ENCODE results near the gene TTYH2. TPM values are rescaled to one million over a fixed set of nuclear protein-coding genes. Genes with fewer than 3 reads are reported as not detected.

The TTYH2 gene
- total and polyA plus RNA-seq, 8 donors, result 0.58 to 17.9 (median 1.5) TPM

DNA sequence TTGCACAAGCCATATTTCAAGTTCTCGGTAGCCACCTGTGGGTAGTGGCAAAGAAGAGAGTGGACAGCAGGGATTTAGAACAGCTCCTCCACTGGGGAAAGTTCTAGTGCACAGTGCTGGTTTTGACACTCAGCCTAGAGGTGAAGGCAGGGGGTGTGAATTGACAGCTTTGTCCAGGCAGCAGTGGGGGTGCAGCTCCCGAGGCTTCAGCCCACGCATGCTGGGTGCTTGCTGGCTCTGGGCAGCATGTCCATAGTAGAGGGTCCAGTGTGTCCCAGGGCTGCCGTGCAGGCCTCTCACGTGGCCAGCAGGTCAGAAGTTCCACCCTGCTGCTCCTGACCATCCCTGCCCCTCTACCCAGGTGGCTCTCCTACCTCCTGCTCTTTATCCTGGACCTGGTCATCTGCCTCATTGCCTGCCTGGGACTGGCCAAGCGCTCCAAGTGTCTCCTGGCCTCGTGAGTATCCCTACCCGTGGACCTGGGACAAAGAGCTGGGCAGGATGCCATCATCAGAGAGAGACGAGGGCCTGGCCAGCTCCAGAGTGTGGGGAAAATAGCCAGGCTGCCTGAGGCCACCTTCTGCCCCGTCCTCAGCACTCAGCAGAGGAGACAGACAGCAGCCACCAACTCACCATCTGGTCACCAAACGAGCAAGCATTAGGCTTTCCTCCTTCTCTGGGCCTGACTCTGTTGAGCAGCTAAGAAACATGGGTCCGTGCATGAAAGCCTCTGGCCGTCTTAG lies 29.8 kb downstream of the TTYH2 start:
- Histone ChIP-seq H3K27me3 (no peaks in the 10 kb centered on the region), H3K9me3 (no peaks in the 10 kb centered on the region), H3K4me3 (no peak overlapping the region), H3K4me1 (peaks cover 0 to 18% (median 10%) of the 10 kb centered on the region in 4 donors), H3K36me3 (peaks cover 0 to 9% (median 3%) of the 10 kb centered on the region in 4 donors), H3K27ac (no peak overlapping the region)
- DNase-seq, result peak in 1 of 2 donors; percentile 28
- 47 to 75% (median 67%) methylated on average over 10 to 13 of the region's 13 CpGs for WGBS, 5 donors
- no peak for TF ChIP-seq EP300 (IDR thresholded peaks at IDR 0.05)
- TF ChIP-seq POLR2A (IDR thresholded peaks at IDR 0.05), result no peak
- TF ChIP-seq CTCF (IDR thresholded peaks at IDR 0.05), result no peak
- TF ChIP-seq POLR2AphosphoS5 (IDR thresholded peaks at IDR 0.05), result no peak
- intact Hi-C loops (cut with DNase I; ENCODE audit: low total_unique reads), result no loop called here

DNA sequence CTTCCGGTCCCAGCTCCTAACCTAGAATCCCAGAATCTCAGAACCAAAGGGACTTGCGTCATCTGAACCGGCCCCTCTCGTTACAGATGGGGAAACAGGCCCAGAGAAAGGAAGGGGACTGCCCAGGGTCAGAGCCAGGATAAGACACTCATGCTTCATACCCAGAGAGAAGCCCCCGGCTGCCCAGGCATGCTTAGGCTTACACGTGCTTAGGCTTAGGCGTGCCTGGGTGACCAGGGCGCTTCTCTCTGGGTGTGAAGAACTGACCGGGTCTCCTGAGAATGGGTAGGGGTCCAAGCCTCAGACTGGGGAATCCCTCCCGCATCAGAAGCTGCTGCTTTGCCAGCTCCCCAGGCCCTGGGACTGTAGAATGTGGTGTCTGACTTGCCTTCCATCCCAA lies 30.8 kb downstream of the TTYH2 start:
- DNase-seq, result no peak
- 88 to 93% (median 91%) methylated on average over 5 to 10 of the region's 10 CpGs for WGBS, 5 donors
- no peak overlapping the region for H3K4me3 ChIP-seq
- H3K9me3 ChIP-seq, result no peaks in the 10 kb centered on the region
- no peaks in the 10 kb centered on the region for H3K27me3 ChIP-seq
- H3K4me1 ChIP-seq, result peaks cover 0 to 18% (median 10%) of the 10 kb centered on the region in 4 donors
- TF ChIP-seq POLR2A (IDR thresholded peaks at IDR 0.05) (no peak), CTCF (IDR thresholded peaks at IDR 0.05) (no peak), POLR2AphosphoS5 (IDR thresholded peaks at IDR 0.05) (no peak), EP300 (IDR thresholded peaks at IDR 0.05) (no peak)
- H3K27ac ChIP-seq, result no peak overlapping the region
- H3K36me3 ChIP-seq, result peaks cover 0 to 13% (median 3%) of the 10 kb centered on the region in 4 donors
- intact Hi-C loops (cut with DNase I; ENCODE audit: low total_unique reads), result no loop called here

DNA sequence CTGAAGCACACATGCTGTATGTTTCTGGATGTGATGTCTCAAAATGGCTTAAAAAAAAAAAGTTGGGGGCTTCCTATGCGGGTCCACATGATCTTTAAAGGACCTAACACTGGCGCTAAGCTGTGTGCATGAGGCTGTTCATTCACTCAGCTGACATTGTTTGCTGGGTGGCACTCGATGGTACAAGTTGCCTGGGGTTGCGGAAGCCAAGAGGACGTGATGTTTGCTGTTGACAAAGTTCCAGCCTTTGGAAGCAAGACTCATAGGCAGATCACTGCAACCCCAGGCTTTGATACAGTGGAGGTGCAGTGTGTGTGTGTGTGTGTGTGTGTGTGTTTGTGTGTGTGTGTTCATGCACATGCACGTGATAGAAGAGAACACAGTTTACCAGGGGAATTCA lies 31.2 kb downstream of the TTYH2 start:
- Histone ChIP-seq H3K27me3 (no peaks in the 10 kb centered on the region), H3K27ac (no peak overlapping the region), H3K36me3 (peaks cover 0 to 17% (median 4%) of the 10 kb centered on the region in 4 donors), H3K9me3 (no peaks in the 10 kb centered on the region), H3K4me3 (no peak overlapping the region), H3K4me1 (peaks cover 0 to 18% (median 10%) of the 10 kb centered on the region in 4 donors)
- WGBS, 5 donors, result 33 to 66% (median 44%) methylated on average over 6 of the region's 6 CpGs
- TF ChIP-seq POLR2A (IDR thresholded peaks at IDR 0.05), result no peak
- no peak for TF ChIP-seq EP300 (IDR thresholded peaks at IDR 0.05)
- TF ChIP-seq CTCF (IDR thresholded peaks at IDR 0.05), result no peak
- TF ChIP-seq POLR2AphosphoS5 (IDR thresholded peaks at IDR 0.05), result no peak
- intact Hi-C loops (cut with DNase I; ENCODE audit: low total_unique reads), result no loop called here
- peak in 1 of 2 donors; percentile 27 for DNase-seq

DNA sequence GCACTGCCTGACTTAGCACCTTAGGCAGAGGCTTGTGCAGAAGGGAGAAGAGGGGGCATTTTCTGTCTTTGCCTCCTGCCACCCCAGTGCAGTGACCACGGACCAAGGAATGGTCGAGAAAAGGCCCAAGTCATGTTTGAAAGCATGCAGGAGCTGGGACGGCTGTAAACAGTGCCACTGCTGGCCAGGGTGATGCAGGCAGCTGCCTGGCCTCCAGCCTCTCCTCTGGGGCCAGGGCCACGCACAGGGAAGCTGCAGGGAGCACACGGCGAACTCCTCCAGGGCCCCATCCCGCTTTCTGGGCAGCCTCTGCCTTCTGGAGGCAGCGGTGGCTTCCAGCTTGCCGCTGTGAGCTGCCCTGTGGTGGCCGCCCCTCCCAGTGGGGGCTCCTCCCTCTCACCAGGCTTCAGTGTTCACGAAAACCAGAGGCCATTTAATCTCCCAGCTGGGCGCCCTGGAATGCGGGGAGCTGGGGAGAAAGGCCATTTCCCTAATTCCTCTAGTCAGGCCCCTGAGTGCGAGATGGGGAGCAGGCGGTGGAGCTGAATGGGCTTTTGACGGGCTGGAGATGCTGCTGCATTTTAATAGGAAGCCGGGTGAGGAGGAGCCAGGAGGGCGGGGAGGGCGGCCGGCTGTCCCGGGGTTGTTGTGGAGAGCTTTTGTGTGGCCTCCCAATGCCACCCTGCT lies 31.9 kb downstream of the TTYH2 start:
- peaks cover 0 to 18% (median 10%) of the 10 kb centered on the region in 4 donors for H3K4me1 ChIP-seq
- peak in 1 of 2 donors; percentile 70 for DNase-seq
- no peaks in the 10 kb centered on the region for H3K9me3 ChIP-seq
- intact Hi-C loops (cut with DNase I; ENCODE audit: low total_unique reads), result no loop called here
- no peak overlapping the region for H3K4me3 ChIP-seq
- no peaks in the 10 kb centered on the region for H3K27me3 ChIP-seq
- TF ChIP-seq POLR2A (IDR thresholded peaks at IDR 0.05) (no peak), EP300 (IDR thresholded peaks at IDR 0.05) (no peak), CTCF (IDR thresholded peaks at IDR 0.05) (no peak), POLR2AphosphoS5 (IDR thresholded peaks at IDR 0.05) (no peak)
- H3K27ac ChIP-seq, result no peak overlapping the region
- WGBS, 5 donors, result 38 to 53% (median 49%) methylated on average over 20 to 21 of the region's 21 CpGs
- H3K36me3 ChIP-seq, result peaks cover 0 to 17% (median 3%) of the 10 kb centered on the region in 4 donors
